GM21529 (cell line): ENCODE results near the gene ITGB2.

ENCODE experiments used
- ATAC-seq: cut with Tn5 transposase; IDR thresholded peaks from one replicate; pipeline ENCODE4 v1.9.1; 2021; ENCODE audit not compliant: unreplicated experiment

The ITGB2 gene

DNA sequence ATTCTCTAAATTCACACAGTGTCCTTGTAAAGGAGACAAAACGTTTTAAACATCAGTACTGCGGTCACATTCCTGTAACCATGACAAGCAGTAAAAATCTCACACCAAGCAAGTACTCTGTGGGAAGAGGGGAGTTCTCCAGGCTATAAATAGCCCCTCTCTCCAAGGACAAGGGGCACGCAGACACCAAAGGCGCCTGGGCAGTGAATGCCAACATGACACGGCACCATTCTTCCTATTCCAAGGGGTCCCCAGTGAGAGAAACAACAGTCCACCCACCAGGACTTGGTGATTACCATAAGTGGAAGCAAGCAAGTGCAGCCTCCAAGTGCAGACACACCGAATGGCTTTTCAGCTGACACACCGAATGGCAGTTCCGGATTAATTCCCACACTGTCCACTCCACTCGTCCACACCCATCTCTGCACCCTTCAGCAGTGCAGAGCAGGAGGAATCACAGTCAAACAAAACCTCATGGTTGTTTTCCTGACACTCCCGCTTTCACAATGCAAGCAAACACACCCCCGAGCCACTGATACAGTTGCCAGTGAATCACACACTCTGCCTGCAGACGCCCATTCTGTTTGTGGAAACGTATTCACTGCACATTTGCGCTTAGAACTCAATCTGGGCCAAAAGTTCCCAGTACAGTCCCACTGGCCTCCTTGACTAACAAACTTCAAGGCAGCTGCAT is 49.0 kb downstream of the ITGB2 start:
- ATAC-seq: no peak

DNA sequence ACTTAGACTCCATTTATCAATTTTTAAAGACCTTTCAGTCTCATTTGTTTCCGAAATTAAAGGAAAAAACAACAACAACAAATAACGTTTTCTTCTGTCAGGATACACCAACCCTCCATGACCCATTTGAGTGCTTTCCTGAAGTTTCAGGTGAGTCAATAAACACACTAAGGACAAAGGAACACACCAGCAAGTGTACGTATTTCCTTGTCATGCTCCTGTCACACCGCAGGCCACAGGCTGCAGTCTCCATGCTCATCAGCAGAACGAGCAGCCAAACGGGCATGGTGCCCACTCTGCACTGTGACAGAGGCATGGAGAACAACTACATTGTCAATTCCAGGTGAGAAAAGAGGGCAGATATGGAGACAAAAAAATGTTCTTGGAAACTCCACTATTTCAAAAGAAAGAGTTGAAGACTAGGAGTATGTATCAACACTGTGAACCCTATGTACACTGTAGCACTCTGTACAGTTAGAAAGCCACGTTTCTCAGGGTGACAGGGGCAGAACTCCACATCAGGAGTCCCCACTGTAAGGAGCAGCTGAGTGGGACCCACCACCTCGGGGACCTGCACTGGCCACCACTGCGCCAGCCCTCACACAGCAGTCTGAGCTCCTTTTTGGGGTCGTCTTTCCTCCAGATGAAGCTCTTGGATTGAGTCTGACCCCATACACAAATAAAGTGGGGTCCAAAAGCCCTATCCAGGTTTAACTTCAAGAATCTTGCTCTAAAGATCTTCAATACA is 49.8 kb downstream of the ITGB2 start:
- no peak for ATAC-seq

DNA sequence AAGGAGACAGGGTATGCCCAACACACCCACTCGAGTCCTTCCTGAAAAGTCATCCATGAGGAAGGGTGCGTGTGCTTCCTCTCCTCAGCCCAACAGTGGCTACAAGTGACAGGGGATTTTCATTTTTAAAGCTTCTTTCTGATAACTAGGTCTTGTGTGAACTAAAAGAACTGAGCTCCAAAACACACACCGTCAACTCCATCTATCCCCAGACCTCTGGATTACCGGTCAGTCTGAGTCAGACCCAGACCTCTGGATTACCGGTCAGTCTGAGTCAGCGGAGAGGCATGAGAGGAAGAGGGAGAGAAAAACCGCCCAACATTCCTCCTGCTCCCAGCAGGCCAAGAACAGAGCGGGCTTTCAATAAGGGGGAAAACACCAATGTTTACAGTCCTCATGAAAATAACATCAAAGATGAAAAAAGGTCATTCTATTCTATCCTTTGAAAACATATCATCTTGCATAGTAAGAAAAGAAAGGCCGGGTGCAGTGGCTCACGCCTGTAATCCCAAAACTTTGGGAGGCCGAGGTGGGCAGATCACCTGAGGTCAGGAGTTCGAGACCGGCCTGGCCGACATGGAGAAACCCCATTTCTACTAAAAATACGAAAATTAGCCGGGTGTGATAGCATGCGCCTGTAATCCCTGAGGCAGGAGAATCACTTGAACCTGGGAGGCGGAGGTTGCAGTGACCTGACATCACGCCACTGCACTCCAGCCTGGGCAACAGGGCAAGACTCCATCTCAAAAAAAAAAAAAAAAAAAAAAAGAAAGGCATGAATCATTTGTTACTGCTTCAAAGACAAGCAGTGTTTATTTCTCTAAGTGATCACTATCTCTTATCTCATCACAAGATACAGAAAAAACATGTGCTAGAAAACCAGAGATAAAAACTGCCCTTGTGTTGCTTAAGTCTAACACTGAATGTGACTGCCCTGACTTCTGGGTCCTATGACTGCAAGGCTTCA is 50.6 kb downstream of the ITGB2 start:
- ATAC-seq: no peak

DNA sequence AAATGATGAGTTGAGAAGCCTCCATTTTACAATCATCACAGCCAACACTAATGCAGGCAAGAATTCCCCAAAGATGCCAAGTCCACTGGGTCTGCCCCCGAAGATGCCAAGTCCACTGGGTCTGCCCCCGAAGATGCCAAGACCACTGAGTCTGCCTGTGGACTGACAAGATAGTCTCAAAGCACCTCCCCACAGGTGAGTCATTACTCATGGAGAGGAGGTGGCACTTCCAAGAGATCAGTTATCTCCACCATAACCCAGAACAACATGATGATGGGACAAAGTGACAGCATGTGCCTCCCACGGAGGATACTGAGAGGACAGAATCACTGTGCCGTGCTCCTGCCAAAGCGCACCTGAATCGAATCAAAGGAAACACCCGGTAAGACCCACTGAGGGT is 52.0 kb downstream of the ITGB2 start:
- ATAC-seq: no peak

DNA sequence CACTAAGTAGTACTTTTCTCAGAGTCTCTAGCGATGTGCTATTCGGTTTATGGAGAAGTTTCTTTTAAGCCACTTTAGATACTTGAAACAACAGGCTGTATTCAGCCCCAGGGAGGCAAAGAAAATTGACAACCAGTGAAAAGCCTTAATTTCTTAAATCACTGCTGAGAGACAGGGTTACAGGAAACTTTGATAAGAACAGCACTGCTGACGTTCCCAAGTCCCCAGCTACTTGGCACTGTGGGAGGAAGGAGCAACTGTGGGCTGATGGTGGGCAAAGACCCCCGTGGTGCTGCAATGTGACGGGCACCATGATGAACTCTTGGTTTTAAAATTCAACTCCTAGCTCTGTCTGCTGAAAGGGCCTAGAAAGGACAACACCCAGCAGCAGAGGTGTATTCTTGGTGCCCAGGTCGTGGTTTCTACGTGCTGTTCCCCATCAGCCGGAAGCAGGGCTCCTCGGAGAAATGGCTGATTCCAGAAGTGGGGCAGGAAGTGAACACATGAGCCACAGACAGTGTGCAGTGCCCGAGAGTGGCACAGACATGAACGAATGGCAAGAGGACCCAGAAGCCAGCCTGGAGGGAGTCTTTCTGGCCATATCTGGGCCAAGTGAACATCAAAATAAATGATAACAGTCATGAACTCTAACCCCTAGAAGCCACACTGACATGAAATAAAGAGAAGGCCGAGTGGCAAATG is 52.5 kb downstream of the ITGB2 start:
- ATAC-seq: no peak

DNA sequence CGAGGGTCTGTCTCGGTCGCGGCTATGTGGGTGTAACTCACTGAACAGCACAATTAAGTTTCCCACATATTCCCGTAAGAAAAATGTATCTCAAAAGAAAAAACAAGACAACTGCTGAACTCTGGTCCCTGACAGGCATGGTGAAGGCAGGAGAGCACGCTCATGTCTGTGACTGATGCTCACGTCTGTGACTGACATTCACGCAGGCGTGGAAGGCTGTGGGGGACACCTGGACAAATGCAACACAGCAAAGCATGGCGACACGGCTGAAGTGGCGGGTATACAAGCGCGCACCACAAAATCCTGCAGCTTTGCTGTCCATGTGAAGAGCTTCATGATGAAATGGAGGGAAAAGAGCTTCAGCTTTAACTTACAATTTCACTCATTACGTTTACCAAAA is 53.2 kb downstream of the ITGB2 start:
- ATAC-seq: no peak

DNA sequence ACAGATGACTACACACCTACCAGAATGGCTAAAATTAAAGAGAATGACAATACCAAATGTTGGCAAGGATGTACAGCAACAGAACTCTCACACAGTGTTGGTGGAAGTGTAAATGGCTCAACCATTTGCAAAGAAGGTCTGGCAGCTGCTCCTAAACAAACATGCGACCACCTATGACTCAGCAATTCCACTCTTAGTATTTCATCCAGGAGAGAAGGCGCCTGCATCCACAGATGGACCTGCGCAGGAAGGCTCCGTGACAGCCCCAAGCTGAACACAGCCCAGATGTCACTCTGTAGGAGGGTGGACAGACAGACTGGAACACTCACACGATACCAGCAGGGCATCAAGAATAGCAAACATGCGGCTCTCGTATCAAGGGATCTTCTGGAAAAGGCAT is 53.9 kb downstream of the ITGB2 start:
- ATAC-seq: no peak

DNA sequence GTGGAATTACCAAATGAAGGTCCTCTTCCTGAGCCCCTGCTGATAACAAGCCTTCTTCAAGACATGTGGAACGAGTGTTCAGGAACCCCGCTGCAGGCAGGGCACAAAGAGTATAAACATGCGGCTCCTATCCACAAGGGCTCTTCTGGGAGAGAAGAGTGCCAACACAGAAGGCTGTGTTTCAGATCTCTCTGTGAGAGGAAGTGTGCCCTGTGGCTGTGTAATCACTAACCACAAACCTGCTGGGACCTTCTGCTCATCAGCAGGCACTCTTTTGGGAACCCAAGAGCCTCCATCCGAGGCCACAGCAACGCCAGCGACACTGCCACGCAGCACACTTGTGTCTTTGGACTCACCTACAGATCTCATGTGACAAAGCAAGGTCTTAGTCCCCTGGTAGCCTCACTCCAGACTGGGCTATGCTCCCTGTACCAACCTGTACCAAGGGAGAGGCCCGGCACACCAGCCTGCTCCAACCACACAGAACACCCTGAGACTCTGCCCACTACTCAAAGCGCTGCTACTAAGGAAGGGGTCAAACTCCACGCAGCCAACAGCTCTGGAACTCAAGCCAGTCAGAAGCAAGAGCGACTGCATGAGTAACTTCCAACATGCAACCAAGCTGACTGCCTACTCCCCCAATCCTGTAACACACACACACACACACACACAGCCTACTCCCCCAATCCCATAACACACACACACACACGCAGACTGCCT is 55.0 kb downstream of the ITGB2 start:
- ATAC-seq: no peak

DNA sequence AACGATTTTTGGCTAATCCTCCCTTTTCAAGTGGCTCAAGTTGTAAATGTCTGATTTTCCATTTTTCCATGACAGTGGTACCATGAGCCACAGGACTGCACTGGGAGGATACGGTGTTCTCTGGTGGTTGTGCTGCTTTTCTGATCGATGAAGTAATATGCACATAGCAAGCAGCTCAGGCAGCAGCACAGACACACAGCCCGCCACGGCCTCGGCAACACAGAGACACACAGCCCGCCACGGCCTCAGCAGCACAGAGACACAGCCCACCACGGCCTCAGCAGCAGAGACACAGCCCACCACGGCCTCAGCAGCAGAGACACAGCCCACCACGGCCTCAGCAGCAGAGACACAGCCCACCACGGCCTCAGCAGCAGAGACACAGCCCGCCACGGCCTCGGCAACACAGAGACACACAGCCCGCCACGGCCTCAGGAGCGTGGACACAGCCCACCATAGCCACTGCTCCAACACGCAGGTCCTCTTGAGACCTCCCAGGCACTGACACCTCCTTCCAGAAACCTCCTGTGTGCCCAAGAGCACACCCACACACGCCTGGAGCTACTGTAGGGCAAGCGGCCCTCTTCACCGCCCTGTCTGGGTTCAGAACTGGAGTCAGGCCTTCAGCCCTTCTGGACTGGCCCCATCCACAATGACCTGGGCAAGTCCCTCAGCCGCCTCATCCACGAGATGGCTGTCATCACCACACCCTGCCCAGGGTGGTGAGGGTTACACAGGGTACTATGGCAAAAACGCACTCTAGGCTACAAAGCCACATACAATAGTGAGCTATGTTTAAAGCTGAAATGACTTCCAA is 57.6 kb downstream of the ITGB2 start:
- ATAC-seq: no peak

DNA sequence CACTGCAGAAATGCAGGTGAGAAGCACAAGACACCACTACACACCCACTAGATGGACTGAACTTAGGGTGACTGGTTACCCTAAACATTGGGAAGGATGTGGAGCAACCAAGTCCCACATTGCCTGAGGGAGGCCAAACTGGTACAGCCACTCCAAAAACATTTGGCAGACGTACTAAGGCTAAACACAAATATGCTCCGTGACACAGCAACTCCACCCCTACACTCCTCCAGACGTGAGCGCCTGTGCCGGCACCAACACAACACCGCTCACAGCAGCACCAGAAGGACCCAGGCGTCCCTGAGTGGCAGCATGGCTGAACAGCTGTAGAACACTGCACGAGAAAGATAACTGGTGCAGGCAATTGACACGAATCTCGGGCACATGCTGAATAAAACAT is 61.9 kb downstream of the ITGB2 start:
- no peak for ATAC-seq

DNA sequence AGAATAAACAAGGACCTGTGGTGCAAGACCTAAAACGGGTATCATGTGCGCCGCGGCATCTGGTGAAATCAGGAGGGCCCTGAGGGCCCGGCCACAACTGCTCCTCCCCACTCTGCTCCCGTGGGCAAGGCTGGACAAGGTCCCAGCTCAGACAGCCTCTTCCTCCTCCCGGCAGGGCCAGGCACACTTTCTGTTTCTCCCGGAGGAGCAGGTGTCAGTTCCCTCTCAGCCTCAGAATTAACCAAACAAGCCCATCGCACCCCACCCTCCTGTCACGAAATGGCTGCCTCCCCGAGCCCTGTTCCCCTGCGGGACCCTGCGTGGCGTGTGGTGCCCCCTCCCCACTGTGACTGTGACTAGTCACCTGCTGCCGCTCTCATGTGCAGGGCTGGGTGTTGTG is 62.4 kb downstream of the ITGB2 start:
- ATAC-seq: no peak

DNA sequence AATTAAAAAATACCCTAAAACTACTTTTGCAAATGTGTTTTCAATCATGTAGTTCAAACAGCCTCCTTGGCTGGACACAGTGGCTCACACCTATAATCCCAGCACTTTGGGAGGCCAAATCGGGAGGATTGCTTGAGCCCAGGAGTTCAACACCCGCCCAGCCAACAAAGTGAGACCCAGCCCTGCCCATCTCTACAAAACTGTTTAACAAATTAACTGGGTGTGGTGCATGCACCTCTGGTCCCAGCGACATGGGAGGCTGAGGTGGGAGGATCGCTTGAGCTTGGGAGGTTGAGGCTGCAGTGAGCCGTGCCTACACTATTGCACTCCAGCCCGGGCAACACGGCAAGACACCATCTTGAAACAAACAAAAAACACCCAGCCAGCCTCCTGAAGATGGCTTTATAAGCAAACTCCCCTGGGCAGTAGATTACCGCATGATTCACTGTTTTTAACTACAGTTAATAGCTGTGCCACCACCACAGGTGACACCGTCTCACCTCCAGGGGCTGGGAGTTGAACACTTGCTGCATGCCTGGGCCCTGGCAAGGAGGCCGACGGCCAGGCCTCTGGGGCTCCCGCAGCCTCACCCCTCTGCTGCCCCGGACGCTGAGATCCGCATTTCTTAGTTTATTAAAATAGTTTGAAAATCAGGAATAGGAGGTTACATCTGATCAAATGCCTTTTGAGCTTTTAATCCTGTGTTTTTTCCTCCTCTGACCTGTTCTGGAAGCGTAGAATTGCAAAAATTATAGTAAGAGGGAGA is 63.4 kb downstream of the ITGB2 start:
- ATAC-seq: no peak

DNA sequence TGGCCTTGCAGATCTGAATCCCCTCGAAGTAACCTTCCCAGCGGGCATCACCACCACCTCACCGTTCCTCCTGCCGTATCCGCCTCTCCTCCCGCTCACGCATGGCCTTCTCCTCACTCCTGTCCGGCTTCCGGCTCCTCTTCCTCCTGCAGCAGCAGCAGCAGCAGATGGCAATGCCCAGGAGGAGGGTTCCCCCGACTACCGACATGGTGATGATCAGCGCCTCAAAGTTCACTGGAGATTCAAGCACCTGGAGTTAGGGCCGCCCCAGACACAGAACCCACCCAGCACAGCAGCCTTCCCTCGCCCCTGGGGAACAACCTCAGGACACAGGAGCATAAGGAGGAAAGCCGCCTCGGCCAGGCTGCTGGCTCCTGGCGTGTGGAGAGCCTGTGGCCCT is 64.6 kb downstream of the ITGB2 start:
- no peak for ATAC-seq

DNA sequence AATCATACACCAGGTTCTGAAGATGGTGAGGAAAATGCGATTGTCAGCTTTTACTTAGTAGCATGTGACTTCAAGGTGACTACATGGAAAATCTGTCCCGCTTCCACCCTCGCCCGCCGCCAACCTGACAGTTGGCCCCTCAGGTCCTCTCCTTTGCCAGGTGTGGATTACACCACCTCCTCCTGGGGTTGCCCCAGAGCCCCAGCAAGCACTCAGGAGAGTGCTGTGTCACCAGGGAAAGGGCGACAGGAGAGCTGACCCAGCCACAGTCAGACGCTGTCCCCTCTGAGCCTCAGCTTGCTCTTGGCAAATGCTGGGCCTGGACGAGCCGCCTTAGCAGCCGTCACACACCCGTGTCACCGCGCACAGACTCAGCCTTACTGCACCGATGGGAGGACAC is 65.1 kb downstream of the ITGB2 start:
- no peak for ATAC-seq

DNA sequence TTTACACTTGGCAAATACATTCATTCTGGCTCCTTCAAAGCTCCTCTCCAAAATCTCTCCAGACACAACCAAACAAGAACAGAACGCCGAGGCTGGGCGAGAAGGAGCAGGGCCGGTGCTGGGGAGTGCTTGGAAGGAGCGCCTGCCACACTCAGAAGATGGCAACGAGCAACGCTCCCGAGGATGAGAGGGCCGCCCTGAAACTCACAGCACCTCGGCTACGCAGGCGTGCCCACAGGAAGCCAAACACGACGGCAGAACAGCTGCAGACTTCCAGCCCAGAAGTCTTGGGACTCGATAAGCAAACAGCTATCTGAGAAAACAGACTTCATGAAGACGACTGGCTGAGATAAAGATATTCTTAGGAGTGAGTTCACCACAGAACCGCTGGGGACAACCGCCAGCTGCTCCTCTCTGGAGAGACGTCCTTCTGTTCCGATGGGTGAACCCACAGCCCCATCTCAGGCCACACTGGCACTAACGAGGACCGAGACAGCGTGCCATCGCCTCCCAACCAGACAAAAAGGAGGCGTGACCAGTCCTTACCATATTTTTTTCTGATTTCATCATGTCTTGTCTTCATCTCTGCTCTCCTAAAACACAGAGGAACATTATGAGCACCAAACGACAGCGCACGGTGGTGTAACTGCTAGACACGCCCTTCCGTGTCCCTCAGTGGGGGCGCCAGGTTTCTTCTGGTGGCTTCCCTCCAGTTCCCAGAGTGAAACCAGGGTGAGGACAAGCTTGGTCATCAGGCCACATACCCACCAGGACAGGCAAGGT is 65.8 kb downstream of the ITGB2 start:
- no peak for ATAC-seq

DNA sequence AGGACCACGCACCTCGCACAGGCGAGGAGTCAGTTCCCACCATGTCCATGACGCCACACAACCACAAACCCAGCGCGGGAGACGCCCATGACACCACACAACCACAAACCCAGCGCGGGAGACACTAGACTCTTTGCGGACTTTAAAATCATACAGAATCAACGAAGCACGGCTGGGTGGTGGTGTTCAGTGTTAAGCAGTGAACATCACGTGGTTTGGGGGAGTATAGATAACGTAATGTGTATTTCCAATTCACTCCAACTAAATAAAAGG is 66.4 kb downstream of the ITGB2 start:
- no peak for ATAC-seq

DNA sequence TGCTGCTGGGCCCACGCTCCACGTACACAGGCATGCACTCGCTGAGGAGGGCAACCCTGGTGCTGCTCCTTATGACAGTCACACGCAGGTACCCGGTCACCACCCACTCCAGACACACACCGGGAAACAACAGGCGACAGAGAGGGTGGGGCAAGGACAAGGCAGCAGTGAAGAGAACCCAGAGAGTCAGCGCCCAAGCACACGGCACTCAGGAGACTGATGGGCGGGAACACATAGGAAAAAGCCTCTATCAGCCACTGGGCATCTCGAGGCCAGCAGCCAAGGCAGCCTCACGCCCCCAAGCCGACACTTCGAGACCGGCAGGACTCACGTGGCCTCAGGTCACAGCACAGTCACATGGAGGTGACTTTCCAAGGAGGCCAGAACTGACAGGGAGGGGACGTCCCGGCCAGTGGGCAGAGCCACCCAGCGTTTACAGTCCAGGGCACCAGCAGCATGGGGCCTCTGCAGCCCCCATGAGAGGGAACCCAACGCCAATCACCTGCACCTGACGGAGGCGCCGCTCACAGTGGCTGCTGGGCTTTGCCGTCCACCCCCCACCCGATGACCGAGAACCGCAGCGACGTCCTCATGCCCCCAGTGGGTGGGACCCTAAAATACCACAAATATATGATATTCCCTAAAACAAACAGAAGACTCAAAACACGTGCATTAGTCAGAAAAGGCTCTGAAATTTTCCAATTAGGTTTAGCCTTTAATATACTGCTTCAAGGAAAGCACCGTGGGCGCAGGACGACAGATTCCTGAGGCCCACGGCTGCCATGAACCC is 66.9 kb downstream of the ITGB2 start:
- no peak for ATAC-seq
